ENCODE results near the gene PTPRR.

Gene PTPRR
- 0 reads per million in 4 donors for total RNA-seq

GRCh38 chr12:70920251-70920851 lies at the start of gene PTPRR:
Gene PTPRR, minus strand, starts transcription at chr12:70920738. Its CDS starts 348 bp downstream, at chr12:70920390.
- no peak for DNase-seq

- no peak for DNase-seq
These were observed 46.7 kb upstream of the PTPRR start for GRCh38 chr12:70966996-70967790.

- DNase-seq: no peak
These were observed 45.5 kb upstream of the PTPRR start for GRCh38 chr12:70966046-70966445.

- no peak for DNase-seq
These were observed 44.5 kb upstream of the PTPRR start for GRCh38 chr12:70964867-70965510.

GRCh38 chr12:70963081-70963660 lies 42.6 kb upstream of the PTPRR start:
- DNase-seq: no peak

GRCh38 chr12:70962226-70962794 lies 41.8 kb upstream of the PTPRR start:
- DNase-seq: no peak

GRCh38 chr12:70960484-70960883 lies 39.9 kb upstream of the PTPRR start:
- no peak for DNase-seq

- no peak for DNase-seq
These were observed 34.9 kb upstream of the PTPRR start for GRCh38 chr12:70955415-70955814.

- no peak for DNase-seq
These were observed 29.9 kb upstream of the PTPRR start for GRCh38 chr12:70950451-70950850.

GRCh38 chr12:70948976-70949336 lies 28.4 kb upstream of the PTPRR start:
- no peak for DNase-seq

- no peak for DNase-seq
These were observed 27.9 kb upstream of the PTPRR start for GRCh38 chr12:70948236-70948975.

- no peak for DNase-seq
These were observed 15.8 kb upstream of the PTPRR start for GRCh38 chr12:70936203-70936813.

GRCh38 chr12:70933133-70933532 lies 12.6 kb upstream of the PTPRR start:
- no peak for DNase-seq

GRCh38 chr12:70929029-70929428 lies 8.5 kb upstream of the PTPRR start:
- no peak for DNase-seq

GRCh38 chr12:70928071-70928470 lies 7.5 kb upstream of the PTPRR start:
- no peak for DNase-seq

GRCh38 chr12:70927356-70927755 lies 6.8 kb upstream of the PTPRR start:
- no peak for DNase-seq

- no peak for DNase-seq
These were observed 5.0 kb upstream of the PTPRR start for GRCh38 chr12:70925539-70925938.

- DNase-seq: no peak
These were observed 353 bp upstream of the PTPRR start for GRCh38 chr12:70920891-70921290.

- DNase-seq: no peak
These were observed 922 bp downstream of the PTPRR start for GRCh38 chr12:70919597-70920035.

- no peak for DNase-seq
These were observed 1.4 kb downstream of the PTPRR start for GRCh38 chr12:70919176-70919575.

- no peak for DNase-seq
These were observed 2.2 kb downstream of the PTPRR start for GRCh38 chr12:70918321-70918720.

GRCh38 chr12:70910666-70911065 lies 9.9 kb downstream of the PTPRR start:
- no peak for DNase-seq
